NCI-H146 (cell line): ENCODE results near the gene DPY19L2.

Experiments
- DNase-seq: peaks from one replicate; lab custom pipeline; 2025; lab: John Stamatoyannopoulos, UW

DPY19L2 gene

GRCh38 chr12:63525831-63526230 is 142.5 kb downstream of the DPY19L2 start:
- DNase-seq = no peak

- peak; percentile 56 for DNase-seq
These were observed 146.6 kb downstream of the DPY19L2 start for GRCh38 chr12:63521706-63522105.
